Measurements from ENCODE around the gene HASPIN. TPM values are rescaled to one million over a fixed set of nuclear protein-coding genes. Genes with fewer than 3 reads are reported as not detected.

The HASPIN gene
- total and polyA plus RNA-seq, 2 of the 8 experiments (the other 6 are each of a cell fraction or from before 2014, with no cell fraction given) = 7.8 to 29.5 TPM

- no peak overlapping the region for H3K4ac ChIP-seq (replicated peaks; ENCODE audit: insufficient read length, low read depth, low read length)
- FAIRE-seq = no peak
These were observed 16.9 kb downstream of the HASPIN start for GRCh38 chr17:3740611-3741073.

More at GRCh38 chr17:3740611-3741073, 16.9 kb downstream of the HASPIN start:
- POLR2A ChIA-PET (ENCODE audit: partially characterized antibody) = interaction anchor here (0.6 to 1.8 kb wide), 5 partner anchors 10 to 238 kb away, joined by 3 to 8 read pairs (median 3); partner anchors contain the start of gene ITGAE
- Histone ChIP-seq H2BK120ac (replicated peaks; ENCODE audit: low read depth, low read length) (no peak overlapping the region), H4K5ac (ENCODE audit: insufficient read length, low read depth, low read length) (no peak overlapping the region), H3K27ac (ENCODE audit: low read depth, low read length) (no peak overlapping the region), H4K91ac (replicated peaks; ENCODE audit: insufficient read length, low read length) (no peak overlapping the region), H2AK5ac (ENCODE audit: low read depth, low read length) (no peak overlapping the region), H3K23ac (ENCODE audit: insufficient read length) (no peak overlapping the region), H3K9ac (replicated peaks in 1 of 4; ENCODE audit: extremely low read depth in 1 of 4, low read depth in 3 of 4, low read length in 3 of 4) (no peak overlapping the region), H3K4me1 (replicated peaks in 1 of 4; ENCODE audit: control insufficient read depth in 3 of 4, insufficient read depth in 4 of 4, low read length in 3 of 4) (peaks cover 2 to 5% (median 3%) of the 10 kb centered on the region in 4 experiments; a peak in 5 of 7 replicates), H2BK12ac (ENCODE audit: low read depth, low read length) (no peak overlapping the region), H3K23me2 (ENCODE audit: low read depth, low read length) (no peaks in the 10 kb centered on the region), H3K4me2 (ENCODE audit: insufficient read depth in 1 of 2, low read depth in 2 of 2, low read length in 2 of 2) (no peak overlapping the region), H3K79me2 (ENCODE audit: control insufficient read depth in 1 of 2, insufficient read depth in 2 of 2, low read length in 2 of 2) (no peaks in the 10 kb centered on the region), H2BK20ac (ENCODE audit: low read length) (no peak overlapping the region), H4K20me1 (replicated peaks in 1 of 2; ENCODE audit: control insufficient read depth in 1 of 2, insufficient read depth in 2 of 2, low read length in 2 of 2) (no peaks in the 10 kb centered on the region), H3K18ac (ENCODE audit: extremely low read depth, low read length) (no peak overlapping the region), H3K56ac (replicated peaks; ENCODE audit: insufficient read length, low read depth, low read length) (no peak overlapping the region), H3K9me3 (ENCODE audit: insufficient read depth in 2 of 2, low read depth in 1 of 2, low read length in 1 of 2) (no peaks in the 10 kb centered on the region), H3K36me3 (ENCODE audit: control insufficient read depth in 2 of 4, insufficient read depth in 4 of 4, low read length in 3 of 4) (no peaks in the 10 kb centered on the region), H2BK5ac (ENCODE audit: low read depth, low read length) (no peak overlapping the region), H3K4me3 (ENCODE audit: extremely low read depth in 1 of 4, insufficient read depth in 2 of 4, low read depth in 3 of 4, low read length in 4 of 4) (no peak overlapping the region), H3K14ac (ENCODE audit: insufficient read length) (no peak overlapping the region), H3K27me3 (replicated peaks in 1 of 4; ENCODE audit: control insufficient read depth in 3 of 4, extremely low read depth in 1 of 4, insufficient read depth in 3 of 4, low read length in 3 of 4) (no peaks in the 10 kb centered on the region), H2BK15ac (ENCODE audit: low read length) (no peak overlapping the region), H3K79me1 (ENCODE audit: low read depth, low read length) (no peaks in the 10 kb centered on the region; the same call in 1 of the 2 replicates), H2AFZ (ENCODE audit: low read length) (no peak overlapping the region), H4K8ac (ENCODE audit: extremely low read depth, insufficient read depth, low read length) (no peak overlapping the region)
- TF ChIP-seq CEBPB (IDR thresholded peaks at IDR 0.05; ENCODE audit: low read depth, low read length) (no peak), BRCA1 (IDR thresholded peaks at IDR 0.05; ENCODE audit: low read depth, low read length) (no peak), SRF (IDR thresholded peaks at IDR 0.05; ENCODE audit: low read depth, low read length) (no peak), PHF8 (conservative IDR thresholded peaks at IDR 0.05; ENCODE audit: low read depth, low read length) (no peak), SIRT6 (IDR thresholded peaks at IDR 0.05; ENCODE audit: low read length) (no peak), GTF2F1 (IDR thresholded peaks at IDR 0.05; ENCODE audit: borderline replicate concordance, low read depth, low read length) (no peak), EZH2 (IDR thresholded peaks at IDR 0.05; ENCODE audit: low read depth, low read length, severe bottlenecking) (no peak), KDM1A (IDR thresholded peaks at IDR 0.05; ENCODE audit: borderline replicate concordance, low read length) (no peak), RAD21 (IDR thresholded peaks at IDR 0.05 in 1 of 2, conservative IDR thresholded peaks at IDR 0.05 in 1 of 2; ENCODE audit: low read depth in 2 of 2, low read length in 2 of 2) (no peak), SIN3A (conservative IDR thresholded peaks at IDR 0.05 in 1 of 2, IDR thresholded peaks at IDR 0.05 in 1 of 2; ENCODE audit: low read depth in 1 of 2, low read length in 2 of 2) (no peak), TCF12 (IDR thresholded peaks at IDR 0.05; ENCODE audit: low read depth, low read length) (no peak), EP300 (IDR thresholded peaks at IDR 0.05; ENCODE audit: borderline replicate concordance in 1 of 2, low read depth in 2 of 2, low read length in 2 of 2) (no peak), JUN (IDR thresholded peaks at IDR 0.05; ENCODE audit: low read depth, low read length) (no peak)
- DNase-seq (ENCODE audit: low read depth in 1 of 2, low spot score in 2 of 2) = no peak
- CTCF ChIA-PET (ENCODE audit: partially characterized antibody) = interaction anchor here (0.6 to 7.9 kb wide), 12 partner anchors 8 to 1459 kb away, joined by 3 to 132 read pairs (median 6); partner anchors contain the start of genes HASPIN, ITGAE and NCBP3
- WGBS, 2 experiments (ENCODE audit: extremely low coverage in 1 of 2, insufficient coverage in 1 of 2, insufficient read length in 1 of 2, insufficient replicate concordance in 2 of 2, low coverage in 1 of 2, low lambda C conversion rate in 2 of 2, missing lambda C conversion rate in 1 of 2) = 89% methylated on average over 12 of the region's 14 CpGs; no CpG with 5 or more reads in 1 of the 2 experiments

Data from H1 (cell line).